ENCODE data around the gene OCIAD2.

- TF ChIP-seq, protein P1, sequence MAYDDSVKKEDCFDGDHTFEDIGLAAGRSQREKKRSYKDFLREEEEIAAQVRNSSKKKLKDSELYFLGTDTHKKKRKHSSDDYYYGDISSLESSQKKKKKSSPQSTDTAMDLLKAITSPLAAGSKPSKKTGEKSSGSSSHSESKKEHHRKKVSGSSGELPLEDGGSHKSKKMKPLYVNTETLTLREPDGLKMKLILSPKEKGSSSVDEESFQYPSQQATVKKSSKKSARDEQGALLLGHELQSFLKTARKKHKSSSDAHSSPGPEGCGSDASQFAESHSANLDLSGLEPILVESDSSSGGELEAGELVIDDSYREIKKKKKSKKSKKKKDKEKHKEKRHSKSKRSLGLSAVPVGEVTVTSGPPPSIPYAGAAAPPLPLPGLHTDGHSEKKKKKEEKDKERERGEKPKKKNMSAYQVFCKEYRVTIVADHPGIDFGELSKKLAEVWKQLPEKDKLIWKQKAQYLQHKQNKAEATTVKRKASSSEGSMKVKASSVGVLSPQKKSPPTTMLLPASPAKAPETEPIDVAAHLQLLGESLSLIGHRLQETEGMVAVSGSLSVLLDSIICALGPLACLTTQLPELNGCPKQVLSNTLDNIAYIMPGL (CRISPR knock-in tag; IDR thresholded peaks at IDR 0.05) = no peak
- TF ChIP-seq ESRRA (CRISPR knock-in tag; IDR thresholded peaks at IDR 0.05; ENCODE audit: borderline replicate concordance) (no peak), ZNF317 (CRISPR knock-in tag; IDR thresholded peaks at IDR 0.05; ENCODE audit: borderline replicate concordance, low read depth) (no peak), ZBTB43 (CRISPR knock-in tag; IDR thresholded peaks at IDR 0.05) (no peak), MAX (CRISPR knock-in tag; IDR thresholded peaks at IDR 0.05) (no peak), IRF2 (CRISPR knock-in tag; IDR thresholded peaks at IDR 0.05; ENCODE audit: borderline replicate concordance, low read depth) (no peak)
- TF ChIP-seq, protein P2, sequence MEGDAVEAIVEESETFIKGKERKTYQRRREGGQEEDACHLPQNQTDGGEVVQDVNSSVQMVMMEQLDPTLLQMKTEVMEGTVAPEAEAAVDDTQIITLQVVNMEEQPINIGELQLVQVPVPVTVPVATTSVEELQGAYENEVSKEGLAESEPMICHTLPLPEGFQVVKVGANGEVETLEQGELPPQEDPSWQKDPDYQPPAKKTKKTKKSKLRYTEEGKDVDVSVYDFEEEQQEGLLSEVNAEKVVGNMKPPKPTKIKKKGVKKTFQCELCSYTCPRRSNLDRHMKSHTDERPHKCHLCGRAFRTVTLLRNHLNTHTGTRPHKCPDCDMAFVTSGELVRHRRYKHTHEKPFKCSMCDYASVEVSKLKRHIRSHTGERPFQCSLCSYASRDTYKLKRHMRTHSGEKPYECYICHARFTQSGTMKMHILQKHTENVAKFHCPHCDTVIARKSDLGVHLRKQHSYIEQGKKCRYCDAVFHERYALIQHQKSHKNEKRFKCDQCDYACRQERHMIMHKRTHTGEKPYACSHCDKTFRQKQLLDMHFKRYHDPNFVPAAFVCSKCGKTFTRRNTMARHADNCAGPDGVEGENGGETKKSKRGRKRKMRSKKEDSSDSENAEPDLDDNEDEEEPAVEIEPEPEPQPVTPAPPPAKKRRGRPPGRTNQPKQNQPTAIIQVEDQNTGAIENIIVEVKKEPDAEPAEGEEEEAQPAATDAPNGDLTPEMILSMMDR (IDR thresholded peaks at IDR 0.05) = no peak
These were observed 5.8 kb upstream of the OCIAD2 start for GRCh38 chr4:48912349-48912748.
